HFF-Myc (cell line): ENCODE data around the gene RCSD1.
"Not testable (repeated sequence)": the region's sequence is repeated elsewhere in the genome, so short reads cannot be mapped to it uniquely, and the experiment has no call there.

Source experiments
- DNase-seq: peaks from one replicate; pipeline ENCODE4 v3.0.0-alpha.2; 2011; ENCODE audit warnings: low read depth; ENCODE audit errors: extremely low read depth
- H3K4me3 ChIP-seq: replicated peaks from 2 replicates; pipeline ENCODE4 v1.5.1; 2011; ENCODE audit warnings: low read depth, mild to moderate bottlenecking, control low read depth, low read length
- TF ChIP-seq, protein P1 (sequence below): IDR thresholded peaks from 2 replicates; pipeline ENCODE4 v1.5.1; 2012; ENCODE audit warnings: mild to moderate bottlenecking, low read depth, low read length, control low read depth; ENCODE audit errors: missing control alignments

RCSD1 gene

DNA sequence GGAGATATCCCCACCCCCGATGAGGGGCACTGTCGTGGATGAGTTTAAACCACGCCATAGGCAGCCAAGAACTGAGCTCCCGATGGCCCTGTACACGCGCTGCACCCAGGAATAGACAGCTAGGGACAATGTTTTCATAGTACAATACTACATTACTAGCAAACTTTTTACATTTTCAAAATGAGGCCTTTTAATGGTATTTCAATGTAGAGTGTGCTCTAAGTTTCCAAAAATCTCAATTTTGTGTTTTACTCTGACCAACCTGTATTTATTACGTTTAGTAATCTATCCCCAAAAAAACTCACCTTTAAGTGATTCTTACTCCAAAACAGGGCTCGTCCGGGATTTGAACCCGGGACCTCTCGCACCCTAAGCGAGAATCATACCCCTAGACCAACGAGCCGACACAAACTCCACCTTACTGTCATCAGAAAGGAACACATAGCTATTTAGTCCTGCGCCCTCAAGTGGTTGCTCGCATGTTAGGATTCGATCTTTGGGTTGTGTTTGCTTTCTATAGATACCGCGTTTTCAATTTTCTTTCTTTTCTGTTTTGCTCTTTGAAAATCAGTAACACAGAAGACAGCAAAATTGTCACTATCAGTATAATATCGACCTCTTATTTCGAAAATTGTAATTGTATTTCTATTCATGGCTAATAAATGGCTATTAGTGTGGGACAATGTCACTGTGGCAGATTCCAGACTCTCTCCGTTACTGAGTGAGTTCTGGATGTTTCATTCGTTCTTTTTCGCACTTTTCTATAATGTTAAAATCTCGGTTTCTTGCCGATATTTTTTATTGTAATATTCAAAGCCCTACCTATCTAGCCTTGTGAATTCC is 85.3 kb downstream of the RCSD1 start:
- peak overlapping the region; percentile 52 for H3K4me3 ChIP-seq
- TF ChIP-seq, protein P1, sequence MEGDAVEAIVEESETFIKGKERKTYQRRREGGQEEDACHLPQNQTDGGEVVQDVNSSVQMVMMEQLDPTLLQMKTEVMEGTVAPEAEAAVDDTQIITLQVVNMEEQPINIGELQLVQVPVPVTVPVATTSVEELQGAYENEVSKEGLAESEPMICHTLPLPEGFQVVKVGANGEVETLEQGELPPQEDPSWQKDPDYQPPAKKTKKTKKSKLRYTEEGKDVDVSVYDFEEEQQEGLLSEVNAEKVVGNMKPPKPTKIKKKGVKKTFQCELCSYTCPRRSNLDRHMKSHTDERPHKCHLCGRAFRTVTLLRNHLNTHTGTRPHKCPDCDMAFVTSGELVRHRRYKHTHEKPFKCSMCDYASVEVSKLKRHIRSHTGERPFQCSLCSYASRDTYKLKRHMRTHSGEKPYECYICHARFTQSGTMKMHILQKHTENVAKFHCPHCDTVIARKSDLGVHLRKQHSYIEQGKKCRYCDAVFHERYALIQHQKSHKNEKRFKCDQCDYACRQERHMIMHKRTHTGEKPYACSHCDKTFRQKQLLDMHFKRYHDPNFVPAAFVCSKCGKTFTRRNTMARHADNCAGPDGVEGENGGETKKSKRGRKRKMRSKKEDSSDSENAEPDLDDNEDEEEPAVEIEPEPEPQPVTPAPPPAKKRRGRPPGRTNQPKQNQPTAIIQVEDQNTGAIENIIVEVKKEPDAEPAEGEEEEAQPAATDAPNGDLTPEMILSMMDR: peak; percentile 89
- peak; percentile 87 for DNase-seq

DNA sequence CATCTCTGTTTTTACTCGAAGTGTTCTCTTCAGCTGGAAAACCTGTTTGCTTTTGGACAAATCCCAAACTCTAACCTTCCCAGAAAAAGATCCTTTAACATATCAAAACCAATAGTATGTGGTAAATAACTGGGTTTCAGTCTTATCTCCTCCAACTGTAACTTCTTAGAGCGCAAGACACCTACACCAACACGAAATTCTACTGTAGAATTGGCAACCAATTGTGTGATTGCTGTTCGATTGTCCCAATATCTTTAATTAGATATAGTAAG is 85.9 kb downstream of the RCSD1 start:
- peak overlapping the region; percentile 52 for H3K4me3 ChIP-seq
- no peak for DNase-seq
- TF ChIP-seq, protein P1: no peak

DNA sequence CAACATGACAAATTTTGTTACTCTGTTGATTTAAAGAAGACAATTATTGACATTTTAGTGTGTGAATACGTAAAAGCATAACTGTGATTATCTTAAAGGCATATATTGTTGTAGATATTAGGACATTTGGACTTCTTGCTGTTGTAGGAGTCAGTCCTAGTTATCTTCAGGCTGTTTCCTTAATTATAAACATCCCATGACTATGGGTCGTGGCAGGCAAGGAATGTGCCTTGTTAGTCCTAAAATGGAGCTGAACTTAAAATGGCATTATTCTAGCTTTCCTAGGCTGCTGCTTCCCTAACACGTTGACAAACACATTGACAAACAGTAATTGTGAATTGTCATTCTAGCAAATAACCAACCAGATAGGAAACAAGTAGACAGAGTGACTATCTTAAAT is 87.3 kb downstream of the RCSD1 start:
- no peak overlapping the region for H3K4me3 ChIP-seq
- no peak for DNase-seq
- TF ChIP-seq, protein P1: no peak

DNA sequence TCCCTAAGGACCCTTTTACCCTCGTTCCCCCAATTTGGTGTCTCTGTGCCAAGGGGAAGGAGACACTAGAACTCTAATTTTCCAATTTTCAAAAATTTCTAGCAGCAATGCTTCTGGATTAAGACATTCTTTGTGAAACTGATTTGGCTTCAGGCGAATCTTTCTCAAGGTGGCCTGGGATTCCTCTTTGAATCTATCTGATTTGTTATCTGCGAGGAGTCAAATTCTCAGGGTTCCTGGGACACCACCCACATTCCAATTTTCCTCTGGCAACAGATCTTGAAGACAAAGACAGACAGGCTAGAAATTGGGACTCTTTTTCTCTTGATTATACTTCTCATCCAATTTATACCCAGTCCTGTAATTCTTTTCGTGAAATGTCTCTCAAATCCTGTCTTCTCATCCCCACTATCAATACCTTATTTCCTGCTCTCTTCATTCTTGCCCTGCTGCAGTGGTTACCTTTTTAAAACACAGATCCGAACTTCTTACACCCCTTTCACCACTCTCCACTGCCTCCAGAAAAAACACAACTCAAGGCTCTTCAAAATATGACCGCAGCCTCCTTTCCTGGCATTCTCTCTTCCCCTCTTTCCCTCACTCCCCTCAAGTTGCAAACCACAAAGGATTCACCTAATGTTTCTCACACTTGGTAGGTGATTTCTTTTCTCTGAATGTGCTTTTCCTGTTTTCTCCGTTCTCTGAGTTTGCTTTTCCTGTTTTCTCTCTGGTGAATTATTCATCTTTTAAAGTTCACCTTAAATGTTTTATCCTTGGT is 89.1 kb downstream of the RCSD1 start:
- H3K4me3 ChIP-seq: no peak overlapping the region
- DNase-seq: no peak
- TF ChIP-seq, protein P1: no peak

DNA sequence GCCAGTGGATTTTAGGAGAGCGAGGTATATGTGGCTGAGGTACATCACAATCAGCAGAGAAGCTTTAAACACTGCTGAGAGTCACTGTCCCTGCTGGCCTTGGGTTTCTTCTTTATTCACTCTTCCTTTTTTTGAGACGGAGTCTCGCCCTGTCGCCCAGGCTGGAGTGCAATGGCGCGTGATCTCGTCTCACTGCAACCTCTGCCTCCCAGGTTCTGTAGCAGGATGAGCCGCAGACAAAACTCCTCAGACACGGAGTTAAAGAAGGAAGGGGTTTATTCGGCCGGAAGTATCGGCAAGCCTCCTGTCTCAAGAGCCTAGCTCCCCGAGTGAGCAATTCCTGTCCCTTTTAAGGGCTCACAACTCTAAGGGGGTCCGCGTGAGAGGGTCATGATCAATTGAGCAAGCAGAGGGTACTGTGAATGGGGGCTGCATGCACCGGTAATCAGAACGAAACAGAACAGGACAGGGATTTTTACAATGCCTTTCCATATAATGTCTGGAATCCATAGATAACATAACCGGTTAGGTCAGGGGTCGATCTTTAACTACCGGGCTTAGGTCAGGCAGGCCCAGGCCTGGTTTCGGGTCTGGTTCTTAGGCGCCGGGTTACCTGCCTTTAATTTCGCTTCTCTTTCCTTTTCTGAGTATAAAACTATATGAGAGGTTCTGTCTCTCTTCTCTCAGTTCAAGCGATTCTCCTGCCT is 89.8 kb downstream of the RCSD1 start:
- H3K4me3 ChIP-seq, DNase-seq: not testable (repeated sequence)

DNA sequence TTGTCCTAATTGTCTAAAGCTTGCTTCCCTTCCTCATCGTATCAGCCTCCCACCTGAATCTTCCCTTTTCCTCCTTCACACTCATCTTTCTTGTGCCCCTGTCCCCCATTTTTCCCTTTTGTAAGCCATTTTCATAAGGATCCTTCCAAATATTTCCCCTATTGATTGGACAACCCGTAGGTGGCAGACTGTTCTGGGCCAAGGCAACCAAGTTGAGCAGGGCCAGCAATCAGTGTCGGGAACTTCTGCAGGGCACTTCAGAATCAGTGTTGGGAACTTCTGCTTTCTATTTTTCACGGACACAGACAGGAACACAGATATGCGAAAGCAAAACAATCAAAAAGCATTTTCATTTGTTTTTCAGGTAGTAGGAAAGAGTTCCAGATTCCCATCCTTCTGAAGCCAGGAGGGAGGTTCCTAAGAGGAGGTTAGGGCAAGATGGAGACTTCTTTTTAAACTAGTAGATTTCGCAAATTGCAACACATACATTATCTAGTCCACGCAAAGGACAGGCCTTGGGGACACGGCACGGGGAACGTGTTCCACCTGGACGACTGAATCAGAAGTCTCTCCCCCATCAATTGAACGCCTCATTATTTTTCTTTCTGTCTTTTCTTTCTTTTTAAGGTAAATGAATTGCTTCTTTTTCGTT is 91.1 kb downstream of the RCSD1 start:
- peak overlapping the region; percentile 84 for H3K4me3 ChIP-seq
- TF ChIP-seq, protein P1: peak; percentile 41
- DNase-seq: peak; percentile 35

DNA sequence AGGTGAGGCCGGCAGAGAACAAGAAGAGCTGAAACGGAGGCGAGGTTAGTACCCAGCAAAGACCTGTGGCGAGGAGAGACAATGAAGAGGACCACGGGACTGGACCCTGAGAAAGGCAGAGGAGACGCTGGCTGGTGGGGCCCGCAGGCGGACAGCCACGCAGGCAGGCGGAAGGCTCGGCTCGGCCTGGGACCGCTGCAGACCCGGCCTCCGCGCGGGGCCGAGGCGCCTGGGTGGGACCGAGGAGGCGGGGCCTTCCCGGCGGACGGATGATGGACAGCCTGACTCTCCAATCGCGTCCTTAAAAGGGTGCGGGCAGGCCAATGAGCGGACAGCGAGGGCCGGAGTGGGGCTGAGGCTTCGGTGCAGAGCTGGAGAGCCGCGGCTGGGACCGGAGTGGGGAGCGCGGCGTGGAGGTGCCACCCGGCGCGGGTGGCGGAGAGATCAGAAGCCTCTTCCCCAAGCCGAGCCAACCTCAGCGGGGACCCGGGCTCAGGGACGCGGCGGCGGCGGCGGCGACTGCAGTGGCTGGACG is 91.7 kb downstream of the RCSD1 start, which contains the start of gene MPZL1:
MPZL1 (plus strand) TSS at position 366 of the 535 bp plus-strand sequence. CDS start 170 bp downstream, outside the sequence.
- TF ChIP-seq, protein P1: no peak
- peak within 1 kb of the TSS; percentile 84 for H3K4me3 ChIP-seq
- peak; percentile 78 for DNase-seq
